ENCODE results near the gene CRACR2B.

CRACR2B gene

DNA sequence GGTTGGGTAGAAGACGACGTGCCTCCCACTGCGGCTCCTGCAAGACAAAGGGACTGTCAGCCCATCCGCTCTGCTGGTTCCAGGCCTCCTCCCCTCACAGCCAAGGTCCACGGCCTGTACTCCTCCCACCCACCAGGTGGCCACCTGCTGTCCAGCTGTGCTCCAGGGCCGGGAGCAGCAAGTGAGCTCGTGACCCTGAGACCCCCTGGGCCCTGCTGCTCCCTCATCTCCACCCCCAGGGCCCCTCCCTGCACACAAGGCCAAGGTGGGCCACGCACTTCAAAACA is 42.4 kb downstream of the CRACR2B start:
- no peak for DNase-seq

DNA sequence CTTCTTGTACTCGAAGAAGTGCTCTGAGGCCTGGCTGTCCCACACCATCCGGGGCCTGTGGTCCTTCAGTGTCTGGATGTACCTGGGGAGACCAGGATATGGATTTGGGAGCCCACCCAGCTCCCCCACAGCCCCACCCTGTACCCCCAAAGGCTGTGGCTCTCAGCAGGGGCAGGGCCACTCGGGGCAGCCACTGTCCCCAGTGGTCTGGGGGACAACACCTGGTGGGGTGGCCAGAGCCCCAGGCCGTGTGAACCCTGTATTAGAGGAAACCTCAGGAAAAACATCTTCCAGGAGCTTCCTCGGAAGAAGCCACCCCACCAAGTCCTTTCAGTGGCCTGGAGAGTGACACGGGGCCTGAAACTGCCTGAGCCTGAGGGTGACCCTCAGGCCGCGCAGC is 42.7 kb downstream of the CRACR2B start:
- DNase-seq, result no peak

DNA sequence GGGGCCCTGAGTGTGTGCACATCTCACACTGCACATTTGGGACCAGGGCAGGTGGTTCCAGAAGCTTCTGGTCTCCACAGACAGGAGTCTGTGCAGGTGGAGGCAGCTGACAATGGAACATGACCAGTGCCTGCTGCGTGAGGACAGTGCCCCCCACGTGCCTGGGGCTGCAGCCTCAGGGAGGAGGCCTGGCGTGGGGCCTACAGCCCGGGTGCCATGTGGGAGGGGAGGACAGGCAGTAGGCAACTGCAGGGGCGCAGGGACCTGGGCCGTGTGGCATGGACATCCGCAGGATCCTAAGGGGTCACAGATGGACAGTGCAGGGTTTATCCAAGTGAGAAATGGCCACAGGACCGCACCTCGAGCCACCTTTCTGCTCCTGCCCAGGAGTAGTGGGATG is 43.8 kb downstream of the CRACR2B start:
- DNase-seq, result no peak

DNA sequence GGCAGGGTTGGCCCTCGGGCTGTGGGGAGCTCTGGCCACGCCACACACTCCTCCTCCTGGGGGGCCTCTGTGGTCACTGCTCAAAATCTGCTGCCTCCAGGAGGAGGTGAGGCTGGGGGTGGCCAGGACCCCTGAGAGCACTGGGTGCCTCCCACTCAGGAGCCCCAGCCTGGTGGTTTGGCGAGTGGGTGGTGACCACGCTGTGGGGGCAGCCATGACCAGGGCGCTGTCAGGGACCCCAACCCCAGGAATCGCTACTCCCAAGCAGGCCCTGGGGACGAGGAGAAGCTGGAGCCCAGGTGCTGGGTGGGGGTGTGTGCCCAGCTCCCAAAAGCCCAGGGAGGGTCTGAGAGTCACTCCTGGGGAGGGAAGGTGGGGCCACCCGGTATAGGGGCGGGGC is 45.1 kb downstream of the CRACR2B start:
- DNase-seq, result no peak

DNA sequence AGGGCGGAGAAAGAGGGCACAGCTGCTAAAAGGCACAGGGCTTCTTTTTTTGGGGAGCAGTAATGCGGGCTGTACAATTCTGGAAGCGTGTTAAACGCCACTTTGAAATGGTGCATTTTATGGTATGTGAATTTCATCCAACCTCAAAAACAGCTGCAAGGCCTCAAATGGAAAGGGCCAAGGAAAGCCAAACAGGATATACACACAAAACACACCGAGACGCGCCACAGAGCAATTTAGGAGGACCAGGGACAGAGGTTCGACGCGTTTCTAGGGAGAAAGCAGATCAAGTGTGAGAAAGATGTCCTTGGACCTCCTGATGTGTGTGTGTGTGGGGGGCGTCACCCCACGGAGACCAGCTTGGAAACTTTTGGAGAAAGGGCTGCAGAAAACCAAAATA is 46.0 kb downstream of the CRACR2B start:
- no peak for DNase-seq

DNA sequence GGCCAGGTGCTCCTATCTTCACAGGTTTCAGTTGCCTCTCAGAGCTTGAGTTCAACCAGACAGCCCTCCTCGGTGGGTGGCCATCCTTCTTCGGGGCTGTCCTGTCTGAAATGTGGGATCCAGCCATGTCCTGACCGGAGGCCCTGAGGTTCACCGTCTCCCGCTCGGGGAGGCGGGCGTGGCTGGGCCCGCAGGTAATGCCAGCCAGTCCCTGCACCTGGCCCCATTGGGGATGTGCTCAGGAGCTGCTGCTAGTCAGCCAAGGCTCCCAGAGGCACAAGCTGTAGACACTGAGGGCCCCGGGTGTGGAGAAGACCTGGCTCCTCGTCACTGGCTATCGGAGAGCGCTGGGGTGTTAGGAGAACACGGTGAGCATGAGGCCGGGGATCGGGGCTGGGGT is 47.5 kb downstream of the CRACR2B start:
- DNase-seq, result no peak

DNA sequence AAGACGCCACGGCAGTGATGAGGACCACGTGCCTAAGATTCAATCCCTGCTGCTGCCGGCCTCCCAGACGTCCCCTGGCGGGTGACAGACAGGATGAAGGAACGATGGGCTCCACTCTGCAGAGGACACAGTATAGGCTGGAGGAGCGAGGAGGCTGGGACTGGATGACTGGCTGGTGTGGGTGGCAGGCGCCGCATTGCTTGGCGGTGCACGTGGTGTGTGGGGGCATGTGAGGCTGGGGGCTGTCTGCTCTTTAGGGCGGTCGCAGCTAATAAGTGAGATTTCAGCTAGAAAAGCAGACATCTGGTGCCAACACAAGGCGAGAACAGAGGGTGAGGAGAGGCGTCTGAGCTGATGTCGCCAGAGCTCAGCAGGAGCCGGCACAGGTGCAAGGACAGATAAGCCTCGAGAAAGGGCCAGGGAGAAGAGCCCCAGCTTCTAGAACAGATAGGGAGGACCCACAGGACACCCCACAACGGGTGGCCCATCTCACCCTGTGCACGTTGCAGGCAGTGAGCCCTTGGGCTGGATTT is 48.1 kb downstream of the CRACR2B start:
- peak; percentile 42 for DNase-seq

DNA sequence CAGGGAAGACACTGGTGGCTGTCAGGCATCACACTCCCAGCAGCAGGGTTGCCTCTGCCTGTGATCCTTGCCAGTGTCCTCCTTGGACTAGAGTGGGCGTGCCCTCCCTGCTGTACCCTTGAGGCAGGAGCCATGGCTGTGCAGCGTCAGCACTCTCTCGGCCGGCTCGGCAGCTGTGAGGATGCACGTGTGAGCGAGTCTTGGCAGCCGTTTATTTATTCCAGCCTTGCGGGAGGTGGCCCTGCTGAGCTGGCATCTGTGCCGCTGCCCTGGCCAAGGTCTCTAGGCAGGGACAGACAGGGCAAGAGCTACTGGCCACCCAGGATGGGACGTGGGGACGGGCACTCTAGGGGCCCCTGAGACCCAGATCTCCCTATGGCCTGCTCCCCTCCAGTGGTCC is 48.8 kb downstream of the CRACR2B start:
- peak; percentile 88 for DNase-seq

DNA sequence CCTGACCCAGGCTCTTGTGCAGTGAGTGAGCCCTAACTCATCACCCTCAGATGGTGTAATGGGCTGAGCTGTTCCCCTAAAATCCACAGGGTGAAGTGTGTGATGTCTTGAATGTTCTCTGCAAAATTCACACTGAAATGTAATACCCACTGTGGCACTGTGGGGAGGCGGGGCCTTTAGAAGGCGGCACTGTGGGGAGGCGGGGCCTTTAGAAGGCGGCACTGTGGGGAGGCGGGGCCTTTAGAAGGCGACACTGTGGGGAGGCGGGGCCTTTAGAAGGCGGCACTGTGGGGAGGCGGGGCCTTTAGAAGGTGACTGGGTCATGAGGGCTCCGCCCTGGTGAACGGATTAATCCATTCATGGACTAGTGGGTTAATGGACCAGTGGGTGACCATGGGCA is 49.8 kb downstream of the CRACR2B start:
- peak; percentile 37 for DNase-seq

DNA sequence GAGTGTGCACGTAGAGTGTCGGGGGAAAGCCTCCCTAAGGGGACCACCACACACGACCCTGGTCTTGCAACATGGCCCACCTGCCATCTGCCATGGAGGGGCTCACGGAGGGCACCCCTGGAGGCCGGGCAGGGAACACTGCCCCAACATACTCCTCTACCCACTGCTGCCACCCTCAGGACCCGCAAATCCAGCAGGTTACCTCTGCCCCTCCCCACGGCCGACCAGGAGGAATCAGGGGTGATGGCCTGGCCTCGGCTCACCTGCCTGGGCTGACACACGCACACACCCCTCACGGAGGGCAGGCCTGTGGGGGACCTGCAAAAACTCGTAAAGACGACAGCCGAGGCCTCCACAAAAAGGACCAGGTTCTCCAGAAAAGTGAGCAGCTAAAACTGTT is 52.7 kb downstream of the CRACR2B start:
- no peak for DNase-seq

Data from NCI-H69 (cell line).